ENCODE data around the gene SLC28A3. TPM values are rescaled to one million over a fixed set of nuclear protein-coding genes. Genes with fewer than 3 reads are reported as not detected.

SLC28A3 gene
- total RNA-seq, 1 experiment from 2014 or later, result 0.13 TPM

DNA sequence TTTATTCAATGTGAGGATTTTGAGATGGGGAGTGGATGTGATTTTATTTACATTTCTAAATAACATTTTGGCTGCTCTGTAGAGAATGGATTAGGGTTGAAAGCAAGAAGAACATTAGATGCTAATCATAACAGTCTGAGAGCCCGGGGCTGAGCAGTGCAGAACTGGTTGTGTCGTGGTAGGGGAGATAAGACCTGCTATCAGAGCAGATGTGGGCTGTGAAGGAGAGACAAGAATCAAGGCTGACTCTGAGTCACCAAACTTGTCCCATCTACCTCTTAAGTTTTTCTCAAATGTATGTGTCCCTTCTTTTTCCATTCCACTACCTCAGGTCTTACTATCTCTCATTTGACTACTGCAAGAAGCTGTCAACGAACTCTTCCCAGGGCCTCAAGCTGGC, 35.4 kb upstream of the SLC28A3 start:
- H3K36me3 ChIP-seq (ENCODE audit: low read depth), result no peaks in the 10 kb centered on the region
- ChIA-PET CTCF (no interaction called here), POLR2A (ENCODE audit: unreplicated experiment) (no interaction called here)
- no peak overlapping the region for H2AFZ ChIP-seq
- H3K27me3 ChIP-seq (ENCODE audit: insufficient read depth, low read depth), result no peaks in the 10 kb centered on the region
- H3F3A ChIP-seq (ENCODE audit: insufficient read depth, low read depth), result no peaks in the 10 kb centered on the region
- H3K79me2 ChIP-seq (ENCODE audit: low read depth), result no peaks in the 10 kb centered on the region
- TF ChIP-seq, protein P1, sequence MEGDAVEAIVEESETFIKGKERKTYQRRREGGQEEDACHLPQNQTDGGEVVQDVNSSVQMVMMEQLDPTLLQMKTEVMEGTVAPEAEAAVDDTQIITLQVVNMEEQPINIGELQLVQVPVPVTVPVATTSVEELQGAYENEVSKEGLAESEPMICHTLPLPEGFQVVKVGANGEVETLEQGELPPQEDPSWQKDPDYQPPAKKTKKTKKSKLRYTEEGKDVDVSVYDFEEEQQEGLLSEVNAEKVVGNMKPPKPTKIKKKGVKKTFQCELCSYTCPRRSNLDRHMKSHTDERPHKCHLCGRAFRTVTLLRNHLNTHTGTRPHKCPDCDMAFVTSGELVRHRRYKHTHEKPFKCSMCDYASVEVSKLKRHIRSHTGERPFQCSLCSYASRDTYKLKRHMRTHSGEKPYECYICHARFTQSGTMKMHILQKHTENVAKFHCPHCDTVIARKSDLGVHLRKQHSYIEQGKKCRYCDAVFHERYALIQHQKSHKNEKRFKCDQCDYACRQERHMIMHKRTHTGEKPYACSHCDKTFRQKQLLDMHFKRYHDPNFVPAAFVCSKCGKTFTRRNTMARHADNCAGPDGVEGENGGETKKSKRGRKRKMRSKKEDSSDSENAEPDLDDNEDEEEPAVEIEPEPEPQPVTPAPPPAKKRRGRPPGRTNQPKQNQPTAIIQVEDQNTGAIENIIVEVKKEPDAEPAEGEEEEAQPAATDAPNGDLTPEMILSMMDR (conservative IDR thresholded peaks at IDR 0.05), result no peak
- TF ChIP-seq EZH2 (IDR thresholded peaks at IDR 0.05; ENCODE audit: low read depth), result no peak
- H3K4me3 ChIP-seq, result no peak overlapping the region
- no peak overlapping the region for H3K27ac ChIP-seq
- H3K9me3 ChIP-seq (ENCODE audit: insufficient read depth, low read depth), result no peaks in the 10 kb centered on the region
- H3K9me2 ChIP-seq (ENCODE audit: insufficient read depth), result no peaks in the 10 kb centered on the region
- no peaks in the 10 kb centered on the region for H4K20me1 ChIP-seq (ENCODE audit: insufficient read depth)
- DNase-seq, result no peak
- peaks cover 10% of the 10 kb centered on the region; the same call in 1 of the 2 replicates for H3K4me1 ChIP-seq (replicated peaks; ENCODE audit: insufficient read depth)
- no peak overlapping the region for H3K4me2 ChIP-seq
- intact Hi-C loops (cut with micrococcal nuclease; ENCODE audit: unreplicated experiment), result no loop called here
- no TSS peak for BruUV-seq (replicated peaks)

DNA sequence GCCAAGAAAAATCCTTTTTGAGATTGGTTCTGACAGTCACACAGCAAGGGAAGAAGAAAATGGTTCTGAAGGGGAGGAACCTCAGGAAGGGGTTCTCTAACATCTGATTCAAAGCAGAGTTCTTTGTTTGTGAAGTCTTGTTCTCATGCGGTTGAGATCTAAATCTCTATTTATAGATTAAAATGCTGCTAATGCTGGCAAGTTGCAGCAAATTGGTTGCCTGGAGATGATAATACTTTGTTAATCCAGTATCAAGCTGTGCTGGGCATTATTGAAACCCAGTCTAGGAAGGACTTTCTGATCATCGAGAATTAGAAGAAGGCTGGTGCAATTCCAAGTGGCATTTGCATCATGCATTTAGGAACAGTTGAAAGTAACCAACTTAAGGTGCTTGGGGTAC, 34.0 kb upstream of the SLC28A3 start:
- Histone ChIP-seq H4K20me1 (ENCODE audit: insufficient read depth) (no peaks in the 10 kb centered on the region), H3F3A (ENCODE audit: insufficient read depth, low read depth) (no peaks in the 10 kb centered on the region), H3K27ac (no peak overlapping the region), H3K4me2 (no peak overlapping the region), H2AFZ (no peak overlapping the region), H3K9me3 (ENCODE audit: insufficient read depth, low read depth) (no peaks in the 10 kb centered on the region), H3K4me1 (replicated peaks; ENCODE audit: insufficient read depth) (peaks cover 10% of the 10 kb centered on the region; the same call in 1 of the 2 replicates), H3K36me3 (ENCODE audit: low read depth) (no peaks in the 10 kb centered on the region), H3K79me2 (ENCODE audit: low read depth) (no peaks in the 10 kb centered on the region), H3K27me3 (ENCODE audit: insufficient read depth, low read depth) (no peaks in the 10 kb centered on the region), H3K9me2 (ENCODE audit: insufficient read depth) (no peaks in the 10 kb centered on the region), H3K4me3 (no peak overlapping the region)
- no TSS peak for BruUV-seq (replicated peaks)
- ChIA-PET POLR2A (ENCODE audit: unreplicated experiment) (no interaction called here), CTCF (no interaction called here)
- intact Hi-C loops (cut with micrococcal nuclease; ENCODE audit: unreplicated experiment), result no loop called here
- TF ChIP-seq, protein P1 (conservative IDR thresholded peaks at IDR 0.05), result no peak
- no peak for TF ChIP-seq EZH2 (IDR thresholded peaks at IDR 0.05; ENCODE audit: low read depth)
- no peak for DNase-seq

DNA sequence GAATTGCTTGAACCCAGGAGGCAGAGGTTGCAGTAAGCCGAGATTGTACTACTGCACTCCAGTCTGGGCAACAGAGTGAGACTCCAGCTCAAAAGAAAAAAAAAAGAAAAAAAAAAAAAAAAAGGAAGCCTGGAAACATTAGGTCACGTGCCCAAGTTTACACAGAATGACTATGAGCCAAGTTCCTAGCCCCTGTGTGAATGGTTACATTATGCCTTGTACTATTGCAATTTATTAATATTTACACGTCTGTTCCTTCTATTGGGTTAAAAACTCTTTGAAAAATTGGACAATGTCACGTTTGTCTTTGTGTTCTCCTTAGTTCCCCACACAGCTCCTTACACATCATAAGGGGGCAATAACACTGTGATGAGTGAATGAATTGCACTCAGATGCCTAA, 33.5 kb upstream of the SLC28A3 start:
- intact Hi-C loops (cut with micrococcal nuclease; ENCODE audit: unreplicated experiment), result no loop called here
- Histone ChIP-seq H3K4me3 (no peak overlapping the region), H4K20me1 (ENCODE audit: insufficient read depth) (no peaks in the 10 kb centered on the region), H3K27me3 (ENCODE audit: insufficient read depth, low read depth) (no peaks in the 10 kb centered on the region), H3K4me1 (replicated peaks; ENCODE audit: insufficient read depth) (peaks cover 10% of the 10 kb centered on the region; the same call in 1 of the 2 replicates), H3F3A (ENCODE audit: insufficient read depth, low read depth) (no peaks in the 10 kb centered on the region), H3K9me3 (ENCODE audit: insufficient read depth, low read depth) (no peaks in the 10 kb centered on the region), H3K36me3 (ENCODE audit: low read depth) (no peaks in the 10 kb centered on the region), H3K4me2 (no peak overlapping the region), H3K27ac (no peak overlapping the region), H3K79me2 (ENCODE audit: low read depth) (no peaks in the 10 kb centered on the region), H2AFZ (no peak overlapping the region), H3K9me2 (ENCODE audit: insufficient read depth) (no peaks in the 10 kb centered on the region)
- ChIA-PET POLR2A (ENCODE audit: unreplicated experiment) (no interaction called here), CTCF (no interaction called here)
- BruUV-seq (replicated peaks), result no TSS peak
- TF ChIP-seq, protein P1 (conservative IDR thresholded peaks at IDR 0.05), result no peak
- no peak for TF ChIP-seq EZH2 (IDR thresholded peaks at IDR 0.05; ENCODE audit: low read depth)
- DNase-seq, result no peak
